KMS-11 (cell line): ENCODE measurements around the gene DISC1.

Experiments used
- H2AFZ ChIP-seq: fragments of 200-600 bp; sonication (generic); 2 replicates; pipeline ENCODE4 v1.6.1; 2016; ENCODE audit warnings: antibody characterized with exemption, mixed run types, low read depth
- H3K27ac ChIP-seq: fragments of 200-600 bp; sonication (generic); 2 replicates; pipeline ENCODE4 v1.6.1; 2016; ENCODE audit warnings: mild to moderate bottlenecking, mixed run types
- H3K27me3 ChIP-seq: fragments of 200-600 bp; sonication (generic); 2 replicates; pipeline ENCODE4 v1.6.1; 2017; ENCODE audit warnings: mild to moderate bottlenecking, low read depth, mixed run types, moderate library complexity; ENCODE audit not compliant: insufficient read depth
- H3K36me3 ChIP-seq: fragments of 200-600 bp; sonication (generic); 2 replicates; pipeline ENCODE4 v1.6.1; 2017; ENCODE audit warnings: mild to moderate bottlenecking, mixed run types; ENCODE audit not compliant: insufficient read depth
- H3K4me1 ChIP-seq: fragments of 200-600 bp; sonication (generic); 2 replicates; pipeline ENCODE4 v1.6.1; 2016; ENCODE audit warnings: mild to moderate bottlenecking, low read depth, mixed run types; ENCODE audit not compliant: poor library complexity, severe bottlenecking
- H3K4me2 ChIP-seq: fragments of 200-600 bp; sonication (generic); 2 replicates; pipeline ENCODE4 v1.7.0; 2016; ENCODE audit warnings: mild to moderate bottlenecking, mixed run types
- H3K4me3 ChIP-seq: fragments of 200-600 bp; sonication (generic); IDR thresholded peaks from 2 replicates; pipeline ENCODE4 v1.6.1; 2017; ENCODE audit warnings: low read depth, low read length, mixed read lengths; ENCODE audit not compliant: insufficient read depth
- H3K79me2 ChIP-seq: fragments of 200-600 bp; sonication (generic); 2 replicates; pipeline ENCODE4 v1.6.1; 2016; ENCODE audit warnings: low read depth, mixed run types; ENCODE audit not compliant: insufficient read depth
- H3K9ac ChIP-seq: fragments of 200-600 bp; sonication (generic); 2 replicates; pipeline ENCODE4 v1.6.1; 2016; ENCODE audit warnings: mild to moderate bottlenecking, mixed run types
- H4K20me1 ChIP-seq: fragments of 200-600 bp; sonication (generic); 2 replicates; pipeline ENCODE4 v1.6.1; 2016; ENCODE audit warnings: mild to moderate bottlenecking, mixed run types; ENCODE audit not compliant: insufficient read depth
- TF ChIP-seq, protein P1 (sequence below): fragments of 200-600 bp; sonication (generic); conservative IDR thresholded peaks from 2 replicates; pipeline ENCODE4 v1.6.1; 2017; ENCODE audit warnings: low read depth, mild to moderate bottlenecking, antibody characterized with exemption, low read length, moderate library complexity, mixed read lengths

The DISC1 gene

DNA sequence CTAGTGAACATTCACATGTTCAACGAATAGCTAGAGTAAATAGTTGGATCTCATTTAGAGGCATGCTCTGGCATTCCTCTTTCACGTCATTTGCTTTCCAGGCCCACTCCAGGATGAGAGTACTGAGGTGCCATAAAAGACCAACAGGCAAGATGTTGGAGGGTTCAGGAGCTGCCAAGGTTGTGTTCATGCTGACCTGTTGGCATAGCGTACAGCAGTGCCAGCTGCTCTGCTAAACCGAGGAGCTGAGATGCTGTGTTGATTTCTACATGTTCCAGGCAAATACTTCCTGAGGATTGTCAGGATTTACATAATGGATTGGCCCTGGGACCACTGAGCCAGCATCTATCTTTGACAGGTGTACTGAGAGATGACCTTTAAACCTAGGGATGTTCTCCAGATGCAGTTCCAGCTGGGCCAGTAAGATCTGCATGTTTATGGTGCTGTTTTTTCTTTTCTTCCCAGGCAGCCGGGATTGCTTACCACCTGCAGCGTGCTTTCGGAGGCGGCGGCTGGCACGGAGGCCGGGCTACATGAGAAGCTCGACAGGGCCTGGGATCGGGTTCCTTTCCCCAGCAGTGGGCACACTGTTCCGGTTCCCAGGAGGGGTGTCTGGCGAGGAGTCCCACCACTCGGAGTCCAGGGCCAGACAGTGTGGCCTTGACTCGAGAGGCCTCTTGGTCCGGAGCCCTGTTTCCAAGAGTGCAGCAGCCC lies 66.9 kb downstream of the DISC1 start:
- Histone ChIP-seq H3K4me1 (no peaks in the 10 kb centered on the region), H2AFZ (no peak overlapping the region), H4K20me1 (no peaks in the 10 kb centered on the region), H3K4me2 (no peak overlapping the region), H3K27me3 (no peaks in the 10 kb centered on the region), H3K4me3 (no peak overlapping the region), H3K36me3 (no peaks in the 10 kb centered on the region), H3K9ac (no peak overlapping the region), H3K79me2 (no peaks in the 10 kb centered on the region), H3K27ac (no peak overlapping the region)
- TF ChIP-seq, protein P1, sequence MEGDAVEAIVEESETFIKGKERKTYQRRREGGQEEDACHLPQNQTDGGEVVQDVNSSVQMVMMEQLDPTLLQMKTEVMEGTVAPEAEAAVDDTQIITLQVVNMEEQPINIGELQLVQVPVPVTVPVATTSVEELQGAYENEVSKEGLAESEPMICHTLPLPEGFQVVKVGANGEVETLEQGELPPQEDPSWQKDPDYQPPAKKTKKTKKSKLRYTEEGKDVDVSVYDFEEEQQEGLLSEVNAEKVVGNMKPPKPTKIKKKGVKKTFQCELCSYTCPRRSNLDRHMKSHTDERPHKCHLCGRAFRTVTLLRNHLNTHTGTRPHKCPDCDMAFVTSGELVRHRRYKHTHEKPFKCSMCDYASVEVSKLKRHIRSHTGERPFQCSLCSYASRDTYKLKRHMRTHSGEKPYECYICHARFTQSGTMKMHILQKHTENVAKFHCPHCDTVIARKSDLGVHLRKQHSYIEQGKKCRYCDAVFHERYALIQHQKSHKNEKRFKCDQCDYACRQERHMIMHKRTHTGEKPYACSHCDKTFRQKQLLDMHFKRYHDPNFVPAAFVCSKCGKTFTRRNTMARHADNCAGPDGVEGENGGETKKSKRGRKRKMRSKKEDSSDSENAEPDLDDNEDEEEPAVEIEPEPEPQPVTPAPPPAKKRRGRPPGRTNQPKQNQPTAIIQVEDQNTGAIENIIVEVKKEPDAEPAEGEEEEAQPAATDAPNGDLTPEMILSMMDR = no peak

DNA sequence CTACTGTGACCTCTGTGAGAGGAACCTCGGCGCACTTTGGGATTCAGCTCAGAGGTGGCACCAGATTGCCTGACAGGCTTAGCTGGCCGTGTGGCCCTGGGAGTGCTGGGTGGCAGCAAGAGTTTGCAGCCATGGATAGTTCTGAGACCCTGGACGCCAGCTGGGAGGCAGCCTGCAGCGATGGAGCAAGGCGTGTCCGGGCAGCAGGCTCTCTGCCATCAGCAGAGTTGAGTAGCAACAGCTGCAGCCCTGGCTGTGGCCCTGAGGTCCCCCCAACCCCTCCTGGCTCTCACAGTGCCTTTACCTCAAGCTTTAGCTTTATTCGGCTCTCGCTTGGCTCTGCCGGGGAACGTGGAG lies 67.5 kb downstream of the DISC1 start:
- Histone ChIP-seq H2AFZ (no peak overlapping the region), H4K20me1 (no peaks in the 10 kb centered on the region), H3K4me2 (no peak overlapping the region), H3K36me3 (no peaks in the 10 kb centered on the region), H3K79me2 (no peaks in the 10 kb centered on the region), H3K9ac (no peak overlapping the region), H3K27ac (no peak overlapping the region), H3K4me1 (no peaks in the 10 kb centered on the region), H3K4me3 (no peak overlapping the region), H3K27me3 (no peaks in the 10 kb centered on the region)
- TF ChIP-seq, protein P1 = no peak

DNA sequence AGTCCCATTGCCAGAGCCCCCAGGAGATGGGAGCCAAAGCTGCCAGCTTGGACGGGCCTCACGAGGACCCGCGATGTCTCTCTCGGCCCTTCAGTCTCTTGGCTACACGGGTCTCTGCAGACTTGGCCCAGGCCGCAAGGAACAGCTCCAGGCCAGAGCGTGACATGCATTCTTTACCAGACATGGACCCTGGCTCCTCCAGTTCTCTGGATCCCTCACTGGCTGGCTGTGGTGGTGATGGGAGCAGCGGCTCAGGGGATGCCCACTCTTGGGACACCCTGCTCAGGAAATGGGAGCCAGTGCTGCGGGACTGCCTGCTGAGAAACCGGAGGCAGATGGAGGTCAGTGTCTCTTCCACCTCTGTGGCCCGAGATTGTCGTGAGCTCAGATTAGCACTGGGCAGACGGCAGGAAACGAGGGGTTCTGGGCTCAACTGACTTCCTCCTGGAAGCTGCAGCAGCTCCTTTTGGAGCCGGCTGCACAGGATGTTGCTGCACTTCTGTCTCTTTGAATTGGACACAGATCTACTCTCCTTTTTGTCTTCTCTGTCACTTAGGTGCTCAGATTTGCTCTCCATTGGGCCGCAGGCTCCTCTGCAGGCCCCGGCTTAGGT lies 68.0 kb downstream of the DISC1 start:
- no peaks in the 10 kb centered on the region for H3K4me1 ChIP-seq
- H2AFZ ChIP-seq = no peak overlapping the region
- H3K36me3 ChIP-seq = no peaks in the 10 kb centered on the region
- no peak overlapping the region for H3K27ac ChIP-seq
- TF ChIP-seq, protein P1 = no peak
- H4K20me1 ChIP-seq = no peaks in the 10 kb centered on the region
- H3K4me3 ChIP-seq = no peak overlapping the region
- no peak overlapping the region for H3K9ac ChIP-seq
- H3K27me3 ChIP-seq = no peaks in the 10 kb centered on the region
- no peak overlapping the region for H3K4me2 ChIP-seq
- H3K79me2 ChIP-seq = no peaks in the 10 kb centered on the region

DNA sequence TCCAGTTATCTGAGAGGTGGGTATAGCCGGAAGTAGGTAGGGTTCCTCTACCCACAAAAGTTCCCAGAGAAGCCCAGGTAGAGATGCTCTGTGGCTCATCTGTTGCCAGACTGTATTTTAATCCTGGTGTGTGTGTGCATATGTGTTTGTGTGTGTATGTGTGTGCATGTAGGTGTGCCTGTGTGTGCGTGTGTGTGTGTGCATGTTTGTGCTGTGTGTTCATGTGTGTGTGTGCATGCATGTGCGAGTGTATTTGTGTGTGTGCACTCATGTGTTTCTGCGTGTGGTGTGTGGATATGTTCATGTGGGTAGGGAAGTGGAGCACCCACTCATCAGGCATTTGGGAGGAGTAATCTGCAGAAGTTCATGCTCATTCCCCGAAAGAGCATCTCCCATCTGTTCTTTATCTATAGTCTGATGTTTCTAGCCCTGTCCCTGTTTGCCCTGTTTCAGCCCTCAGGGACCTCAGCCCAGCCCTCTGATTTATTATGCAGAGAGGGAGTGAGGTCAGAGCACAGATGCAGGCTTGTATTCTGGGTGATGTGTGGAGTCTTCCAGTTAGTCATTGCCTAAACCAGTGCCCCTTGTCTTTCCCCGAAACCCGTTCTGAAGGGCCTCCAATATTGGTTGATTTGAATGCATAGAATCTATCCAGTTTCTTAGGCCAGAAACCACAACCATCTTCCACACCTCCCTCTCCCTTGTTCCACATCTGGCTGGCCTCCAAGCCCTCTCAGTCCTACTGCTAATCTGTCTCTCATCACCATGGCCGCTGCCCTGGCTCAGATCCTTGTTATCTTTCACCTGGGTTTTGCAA lies 69.1 kb downstream of the DISC1 start:
- Histone ChIP-seq H3K4me1 (no peaks in the 10 kb centered on the region), H3K27ac (no peak overlapping the region), H3K79me2 (no peaks in the 10 kb centered on the region), H3K4me3 (no peak overlapping the region), H3K4me2 (no peak overlapping the region), H2AFZ (no peak overlapping the region), H4K20me1 (no peaks in the 10 kb centered on the region), H3K36me3 (no peaks in the 10 kb centered on the region), H3K27me3 (no peaks in the 10 kb centered on the region), H3K9ac (no peak overlapping the region)
- TF ChIP-seq, protein P1 = no peak
